ENCODE measurements around the gene SIL1. TPM values are rescaled to one million over a fixed set of nuclear protein-coding genes. Genes with fewer than 3 reads are reported as not detected.

The SIL1 gene
- total RNA-seq, 2 donors from 2014 or later: 41.4 to 42.5 TPM

GRCh38 chr5:138945421-138946240, 252.5 kb downstream of the SIL1 start:
- intact Hi-C loops (cut with DNase I): no loop called here
- DNase-seq (no peak), ATAC-seq (no peak)

DNA sequence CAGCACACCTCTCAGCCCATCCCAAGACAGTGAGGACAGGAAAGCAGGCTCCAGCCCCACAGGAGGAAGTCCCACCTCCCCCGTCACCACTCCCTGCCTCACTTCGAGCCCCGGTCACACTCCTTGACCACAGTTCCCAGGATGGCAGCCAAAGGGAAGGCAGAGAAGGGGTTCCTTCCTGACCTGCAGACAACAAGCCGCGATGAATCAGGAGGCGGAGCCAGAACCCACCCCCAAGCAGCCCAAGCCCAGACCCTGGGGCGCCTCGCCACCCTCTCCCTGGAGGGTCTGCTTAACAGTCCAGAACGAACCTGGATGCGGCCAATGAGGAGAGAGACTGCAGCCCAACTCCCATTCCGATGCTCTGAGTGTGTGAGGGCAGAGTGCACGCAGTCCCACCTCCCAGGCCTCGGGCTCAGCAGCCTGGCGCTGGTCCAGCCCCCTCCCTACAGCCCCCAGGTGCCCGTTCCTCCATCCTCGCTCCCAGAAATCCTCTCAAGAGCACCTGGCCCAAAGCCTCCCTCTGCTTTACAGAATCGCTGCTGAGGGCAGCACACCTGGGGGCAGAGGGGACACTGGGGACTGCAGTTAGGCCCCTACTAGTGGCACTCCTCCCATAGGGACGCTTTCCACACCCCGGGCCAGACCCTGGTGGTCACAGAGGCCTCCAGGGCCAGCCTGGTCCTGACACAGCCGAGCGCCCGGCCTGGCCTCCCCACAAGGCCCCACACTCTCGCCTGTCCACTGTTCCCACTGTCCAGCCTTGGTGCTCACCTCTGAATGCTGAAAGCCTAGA, 253.4 kb downstream of the SIL1 start:
- DNase-seq (no peak), ATAC-seq (no peak)
- intact Hi-C loops (cut with DNase I): no loop called here

GRCh38 chr5:138943599-138944173, 254.5 kb downstream of the SIL1 start:
- intact Hi-C loops (cut with DNase I): no loop called here
- no peak for DNase-seq
- no peak for ATAC-seq

DNA sequence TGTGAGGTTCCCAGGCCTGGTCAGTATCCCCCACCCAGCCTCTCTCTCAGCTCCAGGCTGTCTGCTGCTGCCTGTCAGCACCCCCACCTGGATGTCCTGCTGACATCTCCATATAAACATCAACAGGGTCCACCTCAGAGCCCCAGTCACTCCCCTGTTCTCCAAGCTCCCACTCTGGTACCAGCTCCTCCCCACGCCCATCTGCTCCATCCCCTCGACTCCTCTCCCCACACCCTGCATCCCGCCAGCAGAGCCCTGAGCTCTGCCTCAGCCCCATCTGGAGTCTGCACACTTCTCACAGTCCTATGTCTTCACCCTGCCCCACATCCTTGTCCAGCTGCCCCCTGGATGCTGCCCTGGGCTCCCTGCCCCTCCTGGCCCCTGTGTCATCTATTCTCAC, 255.3 kb downstream of the SIL1 start:
- DNase-seq (no peak), ATAC-seq (no peak)
- intact Hi-C loops (cut with DNase I): no loop called here

DNA sequence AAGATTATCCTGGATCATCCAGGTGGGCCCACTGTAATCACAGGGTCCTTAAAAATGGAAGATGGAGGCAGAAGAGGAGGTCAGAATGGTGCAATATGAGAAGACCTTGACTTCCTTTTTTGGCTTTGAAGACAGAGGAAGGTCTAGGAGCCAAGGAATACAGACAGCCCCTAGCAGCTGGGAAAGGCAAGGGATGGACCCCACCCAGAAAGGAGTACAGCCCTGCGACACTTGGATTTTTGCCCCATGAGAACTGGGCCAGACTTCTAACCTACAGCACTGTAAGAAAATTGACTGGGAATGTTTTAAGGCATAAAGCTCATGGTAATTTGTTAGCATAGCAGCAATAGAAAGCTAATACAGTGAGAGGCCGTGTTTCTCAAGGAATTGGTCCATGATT, 256.1 kb downstream of the SIL1 start:
- no peak for DNase-seq
- no peak for ATAC-seq
- intact Hi-C loops (cut with DNase I): no loop called here

DNA sequence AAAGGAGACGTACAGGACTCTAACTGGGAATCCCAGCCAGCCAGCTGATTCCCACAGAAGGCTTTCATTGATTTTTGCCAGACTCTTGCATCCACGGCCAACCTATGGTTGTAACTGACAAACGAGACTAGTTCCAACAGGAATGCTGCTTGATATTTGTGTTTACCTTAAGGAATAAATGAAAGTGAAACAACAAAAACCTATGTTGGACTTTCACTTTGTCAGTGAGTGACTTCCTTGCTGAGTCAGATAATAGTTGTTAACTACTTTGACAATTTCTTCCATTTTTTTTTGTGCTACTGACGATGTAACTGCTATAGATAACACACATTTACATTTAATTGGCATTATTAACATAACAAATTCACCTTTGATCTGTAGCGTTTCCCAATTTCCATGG, 259.6 kb downstream of the SIL1 start:
- intact Hi-C loops (cut with DNase I): no loop called here
- ATAC-seq: no peak

DNA sequence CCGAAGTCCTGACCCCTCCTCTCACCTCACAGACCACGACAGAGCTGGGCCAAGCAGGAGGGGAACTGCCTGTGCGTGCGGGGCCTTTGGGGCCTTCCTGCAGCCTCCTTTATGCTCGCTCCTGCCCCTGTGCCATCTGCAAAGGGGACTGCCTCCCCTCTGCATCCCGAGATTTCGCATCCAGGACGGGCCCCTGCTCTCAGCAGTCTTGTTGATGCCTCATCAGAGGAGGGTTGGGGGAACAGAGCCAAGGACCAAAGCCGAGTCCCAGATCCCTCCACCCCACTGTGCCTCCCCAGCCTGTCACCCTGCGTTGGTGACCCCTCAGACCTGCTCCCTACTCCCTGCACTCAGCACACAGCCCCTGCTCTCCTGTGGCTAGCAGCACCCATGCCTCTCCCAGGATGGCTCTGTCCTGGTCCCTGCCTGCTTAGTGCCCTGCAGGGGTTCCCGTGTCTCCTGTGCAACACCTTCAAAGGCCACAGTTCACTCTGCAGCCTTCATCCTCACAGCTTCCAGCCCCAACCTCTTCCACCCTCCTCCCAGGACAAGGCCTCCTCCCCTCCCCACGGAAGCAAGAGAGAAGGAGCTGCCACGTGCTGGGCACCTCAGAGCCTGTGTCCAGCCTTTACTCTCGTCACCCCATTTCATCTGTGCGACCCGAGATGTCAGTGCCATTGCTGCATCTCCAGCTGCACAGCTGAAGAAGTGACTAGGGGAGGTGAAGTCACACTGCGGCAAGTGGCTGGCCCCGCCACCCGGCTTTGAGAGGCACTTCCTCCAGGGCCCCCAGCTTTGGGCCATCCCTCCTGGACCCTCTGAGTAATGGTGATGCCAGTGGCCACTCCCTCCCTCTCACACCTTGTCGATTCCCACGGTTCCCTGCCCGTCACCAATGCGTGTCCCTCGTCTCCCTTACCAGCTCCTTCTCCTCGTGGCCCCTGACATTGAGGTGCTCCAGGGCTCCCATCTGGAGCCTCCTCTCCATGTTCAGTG, 260.5 kb downstream of the SIL1 start:
- peak in 1 of 2 donors; percentile 7 for ATAC-seq
- DNase-seq: no peak
- intact Hi-C loops (cut with DNase I): no loop called here

More for the DNA sequence above, 259.6 kb downstream of the SIL1 start:
- DNase-seq: no peak

DNA sequence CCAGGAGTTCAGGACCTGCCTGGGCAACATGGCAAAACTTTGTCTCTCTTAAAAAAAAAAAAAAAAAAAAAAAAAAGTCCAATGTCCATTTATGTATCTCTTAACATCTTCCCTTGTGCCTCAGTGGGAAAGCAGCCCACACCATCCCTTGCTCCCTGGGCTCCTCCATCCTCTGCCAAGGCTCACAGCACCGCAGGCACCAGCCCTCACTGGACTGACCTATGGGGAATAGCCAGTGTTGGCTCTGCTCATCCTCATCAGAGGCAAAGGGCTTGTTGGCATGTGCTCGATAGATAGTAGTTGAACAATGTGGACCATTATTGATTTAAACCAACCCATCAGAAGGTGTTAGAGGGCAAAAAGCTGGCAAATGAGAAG, 261.2 kb downstream of the SIL1 start:
- no peak for DNase-seq
- intact Hi-C loops (cut with DNase I): no loop called here
- ATAC-seq: peak; percentile 19 to 28

- intact Hi-C loops (cut with DNase I): no loop called here
- peak; percentile 53 to 55 for ATAC-seq
- DNase-seq: no peak
These were observed 261.8 kb downstream of the SIL1 start for GRCh38 chr5:138936225-138936967.

DNA sequence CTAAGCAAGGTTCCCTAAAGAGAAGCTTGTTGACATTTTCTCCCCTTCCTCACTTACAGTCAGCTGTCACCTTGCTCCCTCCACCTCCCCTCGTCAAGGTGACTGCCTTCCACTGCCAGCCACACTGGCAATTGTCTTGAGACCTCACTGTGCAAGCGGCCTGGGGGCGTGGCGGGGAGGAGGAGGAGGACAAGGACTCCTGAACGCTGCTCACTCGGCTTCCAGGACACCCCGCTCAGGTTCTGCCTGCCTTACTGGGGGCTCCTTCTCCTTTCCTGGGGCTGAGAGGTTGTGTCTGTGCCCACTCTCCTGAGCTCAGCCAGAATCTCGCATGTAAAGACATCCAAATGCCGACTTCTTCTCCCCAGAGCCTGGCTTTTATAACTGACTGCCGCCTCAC, 262.7 kb downstream of the SIL1 start:
- intact Hi-C loops (cut with DNase I): no loop called here
- no peak for ATAC-seq
- DNase-seq: no peak

DNA sequence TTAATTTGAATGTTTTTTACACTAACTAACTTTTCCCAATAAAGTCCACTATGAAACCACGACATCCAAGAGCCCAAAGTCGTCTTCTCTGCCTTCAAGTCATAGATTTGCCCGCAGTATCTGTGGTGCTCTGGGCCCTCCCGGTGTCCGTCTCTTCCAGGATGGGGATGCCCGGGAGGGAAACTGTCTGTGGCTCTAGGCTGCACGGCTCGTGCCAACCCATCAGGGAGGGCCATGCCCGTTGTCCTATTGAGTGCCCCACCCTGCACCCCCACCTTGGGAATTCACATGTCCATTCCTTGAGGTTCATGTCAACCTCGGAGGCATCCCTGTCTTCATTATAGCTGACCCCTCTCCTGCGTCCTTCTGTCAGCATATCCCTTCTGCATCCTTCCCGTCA, 263.2 kb downstream of the SIL1 start:
- no peak for ATAC-seq
- DNase-seq: no peak
- intact Hi-C loops (cut with DNase I): no loop called here

DNA sequence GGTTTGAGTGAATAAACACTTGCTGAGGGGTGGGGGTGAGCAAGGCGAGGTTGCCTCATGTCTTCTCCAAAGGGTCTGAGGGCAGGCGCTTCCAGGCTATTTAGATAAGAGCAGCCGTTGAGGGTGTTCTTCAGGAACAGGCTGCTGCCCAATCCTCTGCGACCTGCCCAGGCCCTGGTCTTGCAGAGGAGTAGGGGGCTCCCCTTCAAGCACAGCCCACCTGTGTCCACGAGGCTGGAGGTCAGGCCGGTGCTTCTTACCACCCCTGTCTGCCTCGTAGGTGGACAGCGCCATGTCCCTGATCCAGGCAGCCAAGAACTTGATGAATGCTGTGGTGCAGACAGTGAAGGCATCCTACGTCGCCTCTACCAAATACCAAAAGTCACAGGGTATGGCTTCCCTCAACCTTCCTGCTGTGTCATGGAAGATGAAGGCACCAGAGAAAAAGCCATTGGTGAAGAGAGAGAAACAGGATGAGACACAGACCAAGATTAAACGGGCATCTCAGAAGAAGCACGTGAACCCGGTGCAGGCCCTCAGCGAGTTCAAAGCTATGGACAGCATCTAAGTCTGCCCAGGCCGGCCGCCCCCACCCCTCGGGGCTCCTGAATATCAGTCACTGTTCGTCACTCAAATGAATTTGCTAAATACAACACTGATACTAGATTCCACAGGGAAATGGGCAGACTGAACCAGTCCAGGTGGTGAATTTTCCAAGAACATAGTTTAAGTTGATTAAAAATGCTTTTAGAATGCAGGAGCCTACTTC, 264.5 kb downstream of the SIL1 start:
- ATAC-seq: no peak
- intact Hi-C loops (cut with DNase I): no loop called here
- DNase-seq: no peak

DNA sequence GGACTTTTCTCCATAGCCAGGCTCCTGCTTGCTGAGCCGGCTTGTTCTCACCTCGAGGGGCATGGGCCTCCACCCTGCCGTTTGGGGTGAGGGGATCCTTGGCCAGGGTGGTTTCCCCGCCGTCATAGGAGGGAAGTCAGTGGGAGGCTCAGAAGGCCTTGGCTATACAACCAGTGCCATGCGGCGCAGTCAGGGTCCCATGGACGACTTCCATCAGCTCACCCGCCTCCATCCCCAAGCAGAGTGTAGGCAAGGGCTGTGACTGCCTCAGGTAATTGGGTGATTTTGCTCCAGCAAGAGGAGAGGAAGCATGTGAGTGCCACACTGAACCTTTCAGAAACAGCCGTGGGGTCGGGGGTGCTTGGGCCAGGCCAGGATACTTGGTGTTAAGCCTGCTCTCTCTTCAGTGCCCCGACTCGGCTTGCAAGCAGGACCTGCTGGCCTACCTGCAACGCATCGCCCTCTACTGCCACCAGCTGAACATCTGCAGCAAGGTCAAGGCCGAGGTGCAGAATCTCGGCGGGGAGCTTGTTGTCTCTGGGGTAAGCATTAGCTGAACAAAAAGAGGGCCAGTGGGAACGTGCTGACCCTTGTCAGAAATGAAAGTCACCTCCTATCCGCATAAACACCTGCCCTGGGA, 265.9 kb downstream of the SIL1 start:
- ATAC-seq (no peak), DNase-seq (no peak)

GRCh38 chr5:138930371-138931097, 267.6 kb downstream of the SIL1 start:
- ATAC-seq (no peak), DNase-seq (no peak)
- intact Hi-C loops (cut with DNase I): no loop called here

More for the DNA sequence above, 265.9 kb downstream of the SIL1 start:
- intact Hi-C loops (cut with DNase I): no loop called here

- intact Hi-C loops (cut with DNase I): no loop called here
- ATAC-seq: no peak
- no peak for DNase-seq
These were observed 268.6 kb downstream of the SIL1 start for GRCh38 chr5:138929571-138929955.

DNA sequence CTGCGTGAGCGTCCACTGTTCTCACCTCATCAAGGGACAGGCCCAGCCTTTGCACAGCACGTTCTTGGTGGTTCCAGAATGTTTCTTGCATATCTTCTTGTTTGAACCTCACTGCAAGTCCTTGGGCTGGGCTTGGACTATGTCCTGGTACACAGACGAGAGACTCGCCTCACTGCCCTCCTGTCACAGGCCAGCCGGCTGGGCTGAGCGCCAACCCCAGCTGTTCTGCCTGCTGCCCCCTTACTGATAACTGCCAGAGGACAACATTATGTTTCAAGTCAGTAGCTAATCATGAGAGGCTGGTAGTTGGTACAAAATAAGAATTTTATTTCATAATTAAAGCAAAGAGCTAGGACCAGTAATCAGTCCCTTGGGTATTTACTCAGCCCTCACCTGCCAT, 270.2 kb downstream of the SIL1 start:
- intact Hi-C loops (cut with DNase I): no loop called here
- DNase-seq: peak; percentile 81
- peak; percentile 83 to 93 for ATAC-seq

DNA sequence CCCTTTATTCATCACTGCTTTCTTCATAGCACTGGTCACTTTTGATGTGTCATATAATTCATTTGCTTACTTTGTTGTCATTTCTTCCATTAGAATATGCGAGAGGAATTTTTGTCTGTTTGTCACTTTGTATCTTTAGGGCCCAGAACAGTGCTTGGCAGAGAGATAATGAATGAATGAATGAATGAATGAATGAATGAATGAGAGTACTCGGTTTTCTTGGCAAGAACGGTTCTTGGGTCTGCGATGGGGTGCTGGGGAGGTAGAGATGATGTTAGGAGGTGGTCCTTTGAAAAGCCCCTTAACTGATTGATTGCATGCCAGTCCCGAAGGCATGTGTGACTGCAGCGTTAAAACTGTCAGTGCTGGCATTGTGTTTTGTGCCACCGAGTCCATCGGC, 270.6 kb downstream of the SIL1 start:
- ATAC-seq (peak in 1 of 2 donors; percentile 38), DNase-seq (no peak)
- intact Hi-C loops (cut with DNase I): no loop called here

Data from left cardiac atrium (tissue), 4 donors.